ENCODE data around the gene SCTR.

- no peak for TF ChIP-seq POLR2A (IDR thresholded peaks at IDR 0.05; ENCODE audit: control extremely low read depth in 1 of 2, low read depth in 2 of 2, low read length in 2 of 2)
- no peak for TF ChIP-seq TAF1 (IDR thresholded peaks at IDR 0.05; ENCODE audit: low read depth, low read length)
- TF ChIP-seq CTCF (IDR thresholded peaks at IDR 0.05; ENCODE audit: control extremely low read depth in 1 of 3, insufficient read depth in 1 of 3, low read depth in 1 of 3, low read length in 3 of 3): no peak
- TF ChIP-seq POLR2AphosphoS5 (IDR thresholded peaks at IDR 0.05; ENCODE audit: low read depth, low read length): no peak
- TF ChIP-seq MAFK (IDR thresholded peaks at IDR 0.05; ENCODE audit: low read depth, low read length): no peak
- no peak for TF ChIP-seq EP300 (IDR thresholded peaks at IDR 0.05; ENCODE audit: borderline replicate concordance in 1 of 2, low read depth in 2 of 2, low read length in 2 of 2)
- no peak for TF ChIP-seq RFX5 (IDR thresholded peaks at IDR 0.05; ENCODE audit: borderline replicate concordance, low read depth, low read length)
- TF ChIP-seq MAX (IDR thresholded peaks at IDR 0.05): no peak
- no peak for TF ChIP-seq TBP (IDR thresholded peaks at IDR 0.05; ENCODE audit: low read depth, low read length)
- TF ChIP-seq NRF1 (IDR thresholded peaks at IDR 0.05; ENCODE audit: low read depth, low read length): no peak
- no peak for TF ChIP-seq PHF8 (conservative IDR thresholded peaks at IDR 0.05; ENCODE audit: low read depth, low read length)
- TF ChIP-seq ZNF274 (IDR thresholded peaks at IDR 0.05; ENCODE audit: borderline replicate concordance, extremely low read depth, low read length): no peak
- no peak for TF ChIP-seq RAD21 (IDR thresholded peaks at IDR 0.05 in 1 of 2, conservative IDR thresholded peaks at IDR 0.05 in 1 of 2; ENCODE audit: low read depth in 2 of 2, low read length in 2 of 2)
These were observed 83.8 kb downstream of the SCTR start for GRCh38 chr2:119440501-119440870.

All from H1 (cell line).